COLO829 (cell line): ENCODE results near the gene SOD3.

Experiments used
- DNase-seq: peaks from one replicate; pipeline ENCODE4 v3.0.0; 2012; ENCODE audit warnings: low spot score

The SOD3 gene

GRCh38 chr4:24801136-24801855 lies 5.9 kb downstream of the SOD3 start:
- DNase-seq, result no peak

- DNase-seq, result no peak
These were observed 7.3 kb downstream of the SOD3 start for GRCh38 chr4:24802648-24803047.

GRCh38 chr4:24805067-24805466 lies 9.7 kb downstream of the SOD3 start:
- no peak for DNase-seq

- no peak for DNase-seq
These were observed 10.2 kb downstream of the SOD3 start for GRCh38 chr4:24805566-24805965.

- DNase-seq, result no peak
These were observed 11.0 kb downstream of the SOD3 start for GRCh38 chr4:24806206-24806990.

- no peak for DNase-seq
These were observed 12.2 kb downstream of the SOD3 start for GRCh38 chr4:24807611-24808010.

- DNase-seq, result no peak
These were observed 12.9 kb downstream of the SOD3 start for GRCh38 chr4:24808261-24808660.

GRCh38 chr4:24808955-24809354 lies 13.6 kb downstream of the SOD3 start:
- no peak for DNase-seq

GRCh38 chr4:24809376-24809775 lies 14.0 kb downstream of the SOD3 start:
- no peak for DNase-seq

- no peak for DNase-seq
These were observed 14.5 kb downstream of the SOD3 start for GRCh38 chr4:24809815-24810405.

- DNase-seq, result no peak
These were observed 15.7 kb downstream of the SOD3 start for GRCh38 chr4:24810871-24811631.

- DNase-seq, result no peak
These were observed 18.4 kb downstream of the SOD3 start for GRCh38 chr4:24813732-24814131.

GRCh38 chr4:24816797-24817196 lies 21.4 kb downstream of the SOD3 start:
- no peak for DNase-seq

- no peak for DNase-seq
These were observed 25.2 kb downstream of the SOD3 start for GRCh38 chr4:24820541-24820940.

- no peak for DNase-seq
These were observed 29.3 kb downstream of the SOD3 start for GRCh38 chr4:24824720-24825119.

- no peak for DNase-seq
These were observed 36.3 kb downstream of the SOD3 start for GRCh38 chr4:24831637-24832036.

GRCh38 chr4:24835696-24836095 lies 40.3 kb downstream of the SOD3 start:
- no peak for DNase-seq

GRCh38 chr4:24836661-24837242 lies 41.4 kb downstream of the SOD3 start:
- no peak for DNase-seq

GRCh38 chr4:24837336-24837735 lies 42.0 kb downstream of the SOD3 start:
- no peak for DNase-seq

- no peak for DNase-seq
These were observed 42.4 kb downstream of the SOD3 start for GRCh38 chr4:24837781-24838180.

GRCh38 chr4:24840362-24840761 lies 45.0 kb downstream of the SOD3 start:
- DNase-seq, result no peak
